C4-2B (cell line): ENCODE results near the gene AP3D1.
A peak's percentile ranks its signal among the peaks of the same experiment; 100 is the strongest.

Experiments used
- H3K27ac ChIP-seq: fragments of 450-650 bp; 2 replicates; pipeline ENCODE4 v1.5.1; 2017
- ZFX ChIP-seq: fragments of 450-650 bp; IDR thresholded peaks from 2 replicates; pipeline ENCODE4 v1.6.1; 2017
- TF ChIP-seq, protein P1 (sequence below): fragments of 450-650 bp; conservative IDR thresholded peaks from 2 replicates; pipeline ENCODE4 v1.5.1; 2017; ENCODE audit warnings: mild to moderate bottlenecking

The AP3D1 gene

DNA sequence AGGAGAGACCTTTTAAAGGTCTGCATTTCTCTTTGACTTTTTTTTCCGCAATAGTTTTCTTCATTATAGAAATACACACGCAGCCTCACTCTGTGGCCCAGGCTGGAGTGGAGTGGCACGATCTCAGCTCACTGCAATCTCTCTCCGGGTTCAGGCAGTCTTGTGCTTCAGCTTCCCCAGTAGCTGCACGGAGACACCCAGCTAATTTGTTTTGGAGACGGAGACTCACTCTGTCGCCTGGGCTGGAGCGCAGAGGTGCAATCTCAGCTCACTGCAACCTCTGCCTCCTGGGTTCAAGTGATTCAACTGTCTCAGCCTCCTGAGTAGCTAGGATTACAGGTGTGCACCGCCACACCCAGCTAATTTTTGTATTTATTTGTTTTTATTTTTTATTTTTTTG is 88.6 kb downstream of the AP3D1 start:
- peak overlapping the region; percentile 95; the same call in 1 of the 2 replicates for H3K27ac ChIP-seq
- TF ChIP-seq ZFX, result no peak
- TF ChIP-seq, protein P1, sequence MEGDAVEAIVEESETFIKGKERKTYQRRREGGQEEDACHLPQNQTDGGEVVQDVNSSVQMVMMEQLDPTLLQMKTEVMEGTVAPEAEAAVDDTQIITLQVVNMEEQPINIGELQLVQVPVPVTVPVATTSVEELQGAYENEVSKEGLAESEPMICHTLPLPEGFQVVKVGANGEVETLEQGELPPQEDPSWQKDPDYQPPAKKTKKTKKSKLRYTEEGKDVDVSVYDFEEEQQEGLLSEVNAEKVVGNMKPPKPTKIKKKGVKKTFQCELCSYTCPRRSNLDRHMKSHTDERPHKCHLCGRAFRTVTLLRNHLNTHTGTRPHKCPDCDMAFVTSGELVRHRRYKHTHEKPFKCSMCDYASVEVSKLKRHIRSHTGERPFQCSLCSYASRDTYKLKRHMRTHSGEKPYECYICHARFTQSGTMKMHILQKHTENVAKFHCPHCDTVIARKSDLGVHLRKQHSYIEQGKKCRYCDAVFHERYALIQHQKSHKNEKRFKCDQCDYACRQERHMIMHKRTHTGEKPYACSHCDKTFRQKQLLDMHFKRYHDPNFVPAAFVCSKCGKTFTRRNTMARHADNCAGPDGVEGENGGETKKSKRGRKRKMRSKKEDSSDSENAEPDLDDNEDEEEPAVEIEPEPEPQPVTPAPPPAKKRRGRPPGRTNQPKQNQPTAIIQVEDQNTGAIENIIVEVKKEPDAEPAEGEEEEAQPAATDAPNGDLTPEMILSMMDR, result no peak

DNA sequence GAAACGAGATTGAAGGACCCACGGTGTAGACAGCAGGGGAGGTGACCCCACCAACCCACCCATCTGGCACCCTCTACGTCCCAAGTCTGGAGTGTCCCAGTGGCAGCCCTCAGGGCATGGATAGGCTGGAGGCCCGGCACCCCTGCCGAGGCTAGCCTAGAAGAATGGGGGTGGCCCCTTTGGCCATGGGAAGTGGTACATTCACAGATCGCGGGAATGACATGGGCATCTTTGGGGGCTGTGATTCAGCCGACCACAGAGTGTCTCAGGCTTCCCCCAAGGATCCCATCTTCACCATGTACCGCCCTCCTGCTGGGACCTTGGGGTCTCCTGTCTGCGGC is 89.0 kb downstream of the AP3D1 start:
- no peak for TF ChIP-seq ZFX
- peak overlapping the region; percentile 95 for H3K27ac ChIP-seq

- peak overlapping the region; percentile 95 for H3K27ac ChIP-seq
- TF ChIP-seq ZFX, result peak; percentile 75; the same call in 1 of the 2 replicates
- TF ChIP-seq, protein P1, result no peak
Measured at GRCh38 chr19:2061495-2062388, 89.6 kb downstream of the AP3D1 start.

- H3K27ac ChIP-seq, result peak overlapping the region; percentile 95
- TF ChIP-seq, protein P1, result no peak
- peak; percentile 12; the same call in 1 of the 2 replicates for TF ChIP-seq ZFX
Measured at GRCh38 chr19:2060884-2061494, 90.4 kb downstream of the AP3D1 start.

DNA sequence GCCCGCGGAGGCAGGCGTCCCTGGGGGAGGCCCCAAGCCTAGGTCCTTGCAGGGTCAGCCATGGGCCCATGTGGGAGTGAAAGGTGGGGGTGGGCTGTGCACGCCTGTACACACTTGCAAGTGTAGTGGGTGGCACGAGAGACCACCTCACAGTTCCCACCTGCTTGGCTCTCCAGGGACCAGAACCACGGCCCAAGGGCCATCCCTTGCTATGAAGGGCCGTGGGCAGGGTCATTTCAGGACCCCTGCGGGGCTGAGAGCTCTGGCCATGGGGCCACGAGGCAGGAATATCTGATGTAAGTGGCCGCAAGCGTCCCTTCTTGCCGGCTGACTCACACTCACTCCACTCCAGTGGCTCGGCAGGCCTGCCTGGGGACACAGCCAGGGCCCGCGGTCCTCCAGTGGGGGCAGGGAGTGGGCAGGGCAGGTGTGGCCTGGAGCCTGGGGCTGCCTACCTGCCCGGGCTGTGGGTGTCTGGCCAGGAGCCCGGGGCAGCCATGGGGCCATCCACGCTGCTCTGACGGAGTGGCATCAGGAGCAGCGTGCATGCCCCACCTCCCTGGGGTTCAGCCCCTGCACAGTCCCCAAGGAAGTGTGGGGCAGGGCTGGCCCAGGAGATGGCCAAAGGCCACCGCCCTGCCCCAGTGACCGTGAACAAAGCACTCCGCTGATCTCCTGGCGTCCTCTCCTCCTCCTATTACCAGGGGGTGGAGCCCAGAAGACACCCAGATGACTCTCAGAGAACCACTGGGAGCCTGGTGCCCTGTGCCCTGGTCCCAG is 91.8 kb downstream of the AP3D1 start:
- H3K27ac ChIP-seq, result peak overlapping the region; percentile 95
- TF ChIP-seq ZFX, result peak; percentile 39; the same call in 1 of the 2 replicates
- TF ChIP-seq, protein P1, result no peak

DNA sequence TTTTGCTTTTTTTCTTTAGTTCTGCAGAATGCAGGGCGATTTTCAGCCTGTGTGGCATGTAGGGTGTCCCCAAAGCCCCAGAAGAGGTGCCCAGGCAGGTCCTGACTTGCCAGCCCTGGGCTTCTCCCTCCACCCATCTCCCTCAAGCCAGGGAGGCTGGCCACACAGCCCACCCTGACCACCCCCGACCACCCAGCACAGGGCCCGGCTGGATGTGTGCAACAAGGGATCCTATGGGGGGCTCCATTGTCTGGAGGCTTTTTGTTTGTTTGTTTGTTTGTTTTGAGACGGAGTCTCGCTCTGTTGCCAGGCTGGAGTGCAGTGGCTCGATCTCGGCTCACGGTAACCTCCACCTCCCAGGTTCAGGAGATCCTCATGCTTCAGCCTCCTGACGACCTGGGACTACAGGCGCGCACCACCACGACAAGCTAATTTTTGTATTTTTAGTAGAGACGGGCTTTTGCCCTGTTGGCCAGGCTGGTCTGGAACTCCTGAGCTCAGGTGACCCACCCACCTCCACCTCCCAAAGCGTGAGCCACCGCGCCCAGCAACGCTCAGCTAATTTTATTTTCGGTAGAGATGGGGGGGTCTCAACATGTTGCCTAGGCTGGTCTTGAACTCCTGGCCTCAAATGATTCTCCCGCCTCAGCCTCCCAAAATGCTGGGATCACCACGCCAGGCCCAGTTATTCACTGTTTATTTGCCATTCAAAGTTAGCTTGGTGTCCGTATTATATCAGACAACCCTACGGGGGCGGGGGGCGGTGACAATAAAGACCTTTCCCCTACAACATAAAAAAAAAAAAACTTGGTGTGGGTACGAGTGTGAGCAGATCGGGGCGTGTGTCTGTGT is 92.6 kb downstream of the AP3D1 start:
- H3K27ac ChIP-seq, result peak overlapping the region; percentile 95

More for the DNA sequence above, 92.6 kb downstream of the AP3D1 start:
- TF ChIP-seq ZFX, result no peak
- TF ChIP-seq, protein P1, result no peak
